HG03097 (cell line): ENCODE results near the gene RNU2-63P.
A peak's percentile ranks its signal among the peaks of the same experiment; 100 is the strongest.
"Not testable (repeated sequence)": the region's sequence is repeated elsewhere in the genome, so short reads cannot be mapped to it uniquely, and the experiment has no call there.

Source experiments
- ATAC-seq: cut with Tn5 transposase; IDR thresholded peaks from one replicate; pipeline ENCODE4 v1.9.1; 2021; ENCODE audit not compliant: unreplicated experiment, low FRiP score

Gene RNU2-63P

GRCh38 chr2:88032070-88032702, 15.8 kb upstream of the RNU2-63P start:
- no peak for ATAC-seq

- no peak for ATAC-seq
These were observed 12.6 kb upstream of the RNU2-63P start for GRCh38 chr2:88028931-88029330.

GRCh38 chr2:88027697-88028389, 11.5 kb upstream of the RNU2-63P start:
- peak; percentile 42 for ATAC-seq

GRCh38 chr2:88024509-88024908, 8.2 kb upstream of the RNU2-63P start:
- ATAC-seq, result no peak

GRCh38 chr2:88022669-88022921, 6.2 kb upstream of the RNU2-63P start:
- no peak for ATAC-seq

GRCh38 chr2:88019985-88020384, 3.6 kb upstream of the RNU2-63P start:
- ATAC-seq, result no peak

DNA sequence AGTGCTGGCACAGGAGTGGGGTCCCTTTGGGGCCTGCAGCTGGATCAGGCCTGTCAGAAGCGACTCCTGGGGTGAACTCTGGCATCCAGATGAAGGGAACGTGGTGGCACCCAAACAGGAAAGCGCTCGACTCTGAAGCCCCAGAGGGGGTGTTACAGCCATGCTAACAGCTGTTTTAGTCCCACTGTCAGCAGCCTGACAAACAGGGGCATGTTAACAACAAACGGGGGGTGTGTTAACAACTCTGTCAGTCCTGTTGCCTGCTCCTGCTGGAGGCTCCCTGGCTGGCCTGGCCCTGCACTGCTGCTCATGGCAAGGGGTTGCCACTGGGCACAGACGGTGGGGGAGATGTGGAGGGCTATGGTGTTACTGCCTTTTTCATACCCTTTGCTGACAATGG, 2.6 kb upstream of the RNU2-63P start:
- ATAC-seq, result no peak

- not testable (repeated sequence) for ATAC-seq
These were observed 1.9 kb upstream of the RNU2-63P start for GRCh38 chr2:88018077-88018805.

GRCh38 chr2:88017780-88018038, 1.4 kb upstream of the RNU2-63P start:
- not testable (repeated sequence) for ATAC-seq

DNA sequence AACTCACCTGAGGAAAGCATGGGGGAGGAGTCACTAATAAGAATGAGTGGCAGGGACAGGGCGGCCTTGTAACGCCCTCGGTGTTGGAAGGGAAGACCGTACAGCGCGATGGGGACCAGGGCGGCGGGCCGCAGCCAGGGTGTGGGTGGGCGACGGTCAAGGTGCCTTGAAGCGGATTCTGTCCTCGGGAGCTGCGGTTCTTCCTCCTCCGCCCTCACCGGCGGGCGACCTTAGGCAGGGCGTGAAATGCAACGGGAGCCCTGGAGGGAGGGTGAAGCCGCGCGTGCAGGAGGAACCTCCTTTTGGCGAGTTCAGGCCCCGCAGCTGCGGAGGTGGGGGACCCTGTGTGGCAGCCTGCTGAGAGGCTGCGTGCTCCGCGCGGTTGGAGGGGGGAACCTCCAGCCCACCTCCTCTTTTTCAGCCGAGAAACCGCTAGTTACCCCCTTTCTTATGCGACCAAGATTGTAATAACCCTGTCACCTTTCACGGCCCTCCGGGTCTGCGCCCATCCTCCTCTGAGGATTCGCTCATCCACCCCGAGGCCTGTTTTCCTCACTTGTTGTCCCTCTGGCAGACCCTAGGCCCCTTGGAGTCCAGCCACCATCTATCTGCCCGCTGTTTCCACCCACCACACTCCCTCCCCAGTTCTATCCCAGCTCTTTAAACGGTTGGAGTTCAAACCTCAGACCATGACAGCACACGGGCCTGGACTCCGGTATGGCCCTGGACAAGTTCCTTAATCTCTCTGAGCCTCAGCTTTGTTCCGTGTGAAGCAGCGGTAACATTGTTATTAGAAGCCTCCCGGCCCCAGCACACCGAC, 823 bp upstream of the RNU2-63P start:
- ATAC-seq, result peak; percentile 62

GRCh38 chr2:88011011-88011410, 5.3 kb downstream of the RNU2-63P start:
- no peak for ATAC-seq

DNA sequence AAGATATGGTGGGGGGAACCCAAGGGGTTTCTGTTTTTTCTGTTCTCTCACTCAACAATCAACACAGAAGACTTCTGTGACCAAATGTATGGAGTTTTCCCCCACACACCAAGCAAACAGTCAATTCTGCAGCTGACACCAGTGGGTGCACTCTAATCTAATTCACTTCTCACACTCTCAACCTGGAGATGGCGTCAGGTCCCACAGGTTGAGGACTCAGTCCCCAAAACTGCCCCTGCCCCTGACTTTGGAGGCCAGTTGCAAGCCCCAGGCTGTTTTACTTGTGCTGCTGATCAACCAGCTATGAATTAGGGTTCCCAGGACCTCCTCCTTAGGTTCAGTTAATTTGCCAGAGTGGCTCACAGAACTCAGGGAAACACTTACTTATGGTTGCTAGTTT, 6.2 kb downstream of the RNU2-63P start:
- ATAC-seq, result no peak

- ATAC-seq, result no peak
These were observed 9.4 kb downstream of the RNU2-63P start for GRCh38 chr2:88006912-88007439.

DNA sequence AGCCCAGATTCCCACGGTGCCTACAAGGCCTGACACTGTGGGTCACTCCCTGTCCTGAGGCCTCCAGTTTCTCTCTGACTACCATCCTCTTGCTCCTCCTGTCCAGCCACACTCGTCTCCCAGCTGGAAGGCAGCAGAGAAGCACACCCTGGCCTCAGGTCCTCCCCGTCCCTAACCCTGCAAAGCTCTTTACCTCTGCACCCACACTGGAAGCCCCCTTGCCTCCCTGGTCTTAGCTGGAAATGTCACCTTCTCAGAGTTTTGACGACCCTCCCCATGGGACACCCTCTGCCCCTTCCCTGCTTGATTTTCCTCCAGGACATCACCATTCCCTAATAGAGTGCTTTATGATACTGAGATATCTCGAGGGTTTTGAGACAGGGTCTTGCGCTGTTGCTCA, 10.6 kb downstream of the RNU2-63P start:
- ATAC-seq, result no peak

DNA sequence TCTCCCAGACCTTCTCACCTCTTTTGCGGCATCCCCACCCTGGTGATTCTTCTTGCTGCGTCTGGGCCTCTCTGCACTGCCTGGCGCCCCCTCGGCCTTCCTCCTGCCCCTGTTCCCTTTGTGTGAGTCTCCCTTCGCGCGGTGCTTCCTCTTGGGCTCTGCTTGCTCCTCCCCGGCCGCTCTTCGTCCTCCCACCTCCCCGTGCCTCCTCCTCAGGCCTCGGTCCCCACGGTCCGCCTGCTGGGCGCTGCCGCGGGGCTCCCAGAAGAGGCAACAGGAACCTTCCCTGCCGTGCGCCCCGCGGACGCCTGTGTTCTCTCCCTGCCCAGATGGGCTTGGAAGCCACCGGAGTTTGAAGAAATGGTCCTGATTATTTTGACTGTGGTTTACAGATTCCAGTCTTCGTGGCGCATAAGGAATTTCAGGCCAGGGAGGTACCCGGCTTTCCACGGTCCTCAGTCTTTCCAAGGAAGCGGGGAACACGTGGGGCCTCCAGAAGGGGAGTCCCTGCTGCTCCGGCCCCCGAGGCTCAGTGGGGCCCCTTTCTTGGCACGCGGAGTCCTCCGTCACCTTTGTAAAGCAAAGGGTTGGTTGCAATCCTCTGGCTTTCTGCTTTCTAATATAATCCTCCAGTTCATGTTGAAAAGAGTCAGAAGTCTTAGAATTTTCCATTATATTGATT, 13.1 kb downstream of the RNU2-63P start:
- no peak for ATAC-seq

DNA sequence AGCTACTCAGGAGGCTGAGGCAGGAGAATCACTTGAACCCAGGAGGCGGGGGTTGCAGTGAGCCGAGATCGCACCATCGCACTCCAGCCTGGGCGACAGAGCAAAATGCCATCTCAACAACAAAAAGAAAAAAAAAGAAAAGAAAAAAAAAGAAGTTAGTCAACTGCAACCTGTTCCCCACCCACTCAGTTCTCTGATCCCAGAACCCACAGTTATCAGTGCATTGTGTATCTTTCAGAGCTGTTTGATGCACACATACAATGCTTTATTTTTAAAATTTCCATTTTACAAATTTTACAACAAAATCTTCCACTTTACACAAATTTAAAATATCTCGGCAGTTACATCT, 14.0 kb downstream of the RNU2-63P start:
- ATAC-seq, result no peak

GRCh38 chr2:88000474-88000873, 15.9 kb downstream of the RNU2-63P start:
- not testable (repeated sequence) for ATAC-seq

DNA sequence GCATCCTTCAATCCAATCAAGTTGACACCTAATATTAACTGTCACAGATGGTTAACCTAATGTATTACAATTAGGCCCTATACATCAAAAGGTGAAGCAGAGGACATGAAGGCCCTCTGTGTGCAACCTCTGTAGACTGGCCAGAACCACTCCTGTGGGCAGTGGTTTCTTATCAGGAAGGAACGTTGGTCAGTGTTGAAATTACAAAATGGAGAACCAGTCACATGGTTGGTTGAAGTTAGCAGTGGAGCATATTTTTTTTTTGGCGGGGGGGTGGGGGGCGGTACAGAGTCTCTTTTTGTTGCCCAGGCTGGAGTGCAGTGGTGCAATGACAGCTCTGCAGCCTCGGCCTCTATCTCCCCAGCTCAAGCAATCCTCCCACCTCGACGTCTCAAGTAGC, 19.8 kb downstream of the RNU2-63P start:
- no peak for ATAC-seq

DNA sequence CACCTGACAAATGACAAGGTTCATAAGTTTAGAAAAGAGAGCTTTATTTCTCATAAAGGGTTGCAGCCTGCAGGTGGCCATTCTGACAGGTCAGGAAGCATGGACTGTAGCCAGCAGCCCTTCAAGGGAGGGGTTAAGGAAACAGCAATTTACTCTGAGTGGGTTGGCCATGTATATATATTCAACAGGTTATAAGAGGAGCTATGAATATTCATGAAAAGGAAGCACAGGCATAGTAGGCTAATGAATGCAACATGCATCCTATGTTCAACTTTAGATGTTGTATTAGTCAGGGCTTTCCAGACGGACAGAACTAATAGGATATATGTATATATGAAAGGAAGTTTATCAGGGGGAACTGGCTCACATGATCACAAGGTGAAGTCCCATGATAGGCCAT, 20.6 kb downstream of the RNU2-63P start:
- ATAC-seq, result no peak

- ATAC-seq, result not testable (repeated sequence)
These were observed 22.0 kb downstream of the RNU2-63P start for GRCh38 chr2:87994304-87994850.
